NCI-H146 treated with DMSO at 0.1 percent for 48 hours (cell line): ENCODE data around the gene TAPBP.
"Not testable (repeated sequence)": the region's sequence is repeated elsewhere in the genome, so short reads cannot be mapped to it uniquely, and the experiment has no call there.

Source experiments
- DNase-seq: peaks from one replicate; lab custom pipeline; 2025; ENCODE audit not compliant: unreplicated experiment; lab: John Stamatoyannopoulos, UW

Gene TAPBP

GRCh38 chr6:33277663-33278391 is 36.1 kb downstream of the TAPBP start:
- DNase-seq: no peak

- peak; percentile 76 for DNase-seq
Measured at GRCh38 chr6:33276864-33277662, 36.8 kb downstream of the TAPBP start, which contains the start of gene B3GALT4. B3GALT4 (plus strand) TSS chr6:33277123; CDS start chr6:33277420, 297 bp downstream.

- DNase-seq: no peak
Measured at GRCh38 chr6:33276581-33276863, 37.4 kb downstream of the TAPBP start.

- not testable (repeated sequence) for DNase-seq
Measured at GRCh38 chr6:33275795-33276580, 37.9 kb downstream of the TAPBP start.

- DNase-seq: no peak
Measured at GRCh38 chr6:33273924-33274902, 39.7 kb downstream of the TAPBP start.

GRCh38 chr6:33273129-33273923 is 40.6 kb downstream of the TAPBP start:
- no peak for DNase-seq

GRCh38 chr6:33272275-33273128 is 41.4 kb downstream of the TAPBP start:
- DNase-seq: no peak

- peak; percentile 98 for DNase-seq
Measured at GRCh38 chr6:33271468-33272274, 42.2 kb downstream of the TAPBP start, which contains the start of the genes RPS18 and VPS52. RPS18 (plus strand) TSS chr6:33272075; CDS start chr6:33272120, 45 bp downstream. VPS52 (minus strand) TSS chr6:33271876; CDS start chr6:33271675, 201 bp downstream.

- DNase-seq: no peak
Measured at GRCh38 chr6:33271117-33271467, 42.8 kb downstream of the TAPBP start.

- no peak for DNase-seq
Measured at GRCh38 chr6:33264015-33264414, 49.9 kb downstream of the TAPBP start.

- DNase-seq: not testable (repeated sequence)
Measured at GRCh38 chr6:33262490-33262889, 51.4 kb downstream of the TAPBP start.

GRCh38 chr6:33259032-33259431 is 54.8 kb downstream of the TAPBP start:
- no peak for DNase-seq

- no peak for DNase-seq
Measured at GRCh38 chr6:33254591-33254990, 59.3 kb downstream of the TAPBP start.

GRCh38 chr6:33252759-33253158 is 61.1 kb downstream of the TAPBP start:
- DNase-seq: no peak

- no peak for DNase-seq
Measured at GRCh38 chr6:33251395-33252012, 62.4 kb downstream of the TAPBP start.

- no peak for DNase-seq
Measured at GRCh38 chr6:33250731-33251130, 63.1 kb downstream of the TAPBP start.
